H54 (cell line): ENCODE results near the gene KCNQ4.

Experiments
- DNase-seq: peaks from one replicate; pipeline ENCODE4 v3.0.0; 2011; ENCODE audit warnings: low spot score, mixed read lengths; ENCODE audit not compliant: insufficient read length
- FAIRE-seq: peaks from 3 replicates; lab custom pipeline; 2011; peaks lifted over from hg19 to GRCh38; lab: Jason Lieb, UNC
- POLR2A ChIP-seq: IDR thresholded peaks from 2 replicates; pipeline ENCODE4 v1.6.1; 2011; ENCODE audit warnings: low read depth, mild to moderate bottlenecking, low read length

KCNQ4 gene

GRCh38 chr1:40802078-40802741, 18.6 kb downstream of the KCNQ4 start:
- no peak for FAIRE-seq
- no peak for TF ChIP-seq POLR2A
- no peak for DNase-seq

DNA sequence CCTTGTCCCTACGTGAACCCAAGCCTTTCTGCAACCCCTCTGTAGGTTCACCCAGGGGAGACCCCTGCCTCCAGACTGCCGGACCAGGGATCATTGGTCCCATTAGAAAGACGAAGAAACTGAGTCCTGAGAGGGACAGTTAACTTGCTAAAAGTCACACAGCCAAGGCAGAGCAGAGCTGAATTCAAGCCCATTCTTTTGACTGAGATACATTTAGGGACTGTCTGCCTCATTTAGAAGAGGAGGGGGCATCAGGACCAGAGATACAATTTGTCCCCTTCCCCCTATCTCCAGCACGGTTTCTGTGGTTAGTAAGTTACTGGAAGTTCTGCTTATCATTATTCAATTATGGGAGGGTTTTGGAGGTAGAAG, 19.1 kb downstream of the KCNQ4 start:
- no peak for FAIRE-seq
- no peak for DNase-seq
- TF ChIP-seq POLR2A = no peak

- no peak for TF ChIP-seq POLR2A
- DNase-seq = no peak
- no peak for FAIRE-seq
Measured at GRCh38 chr1:40803447-40803846, 19.9 kb downstream of the KCNQ4 start.

- FAIRE-seq (no peak), DNase-seq (no peak)
- no peak for TF ChIP-seq POLR2A
Measured at GRCh38 chr1:40803902-40804301, 20.3 kb downstream of the KCNQ4 start.

- DNase-seq (no peak), FAIRE-seq (no peak)
- TF ChIP-seq POLR2A = no peak
Measured at GRCh38 chr1:40806240-40806639, 22.7 kb downstream of the KCNQ4 start.

DNA sequence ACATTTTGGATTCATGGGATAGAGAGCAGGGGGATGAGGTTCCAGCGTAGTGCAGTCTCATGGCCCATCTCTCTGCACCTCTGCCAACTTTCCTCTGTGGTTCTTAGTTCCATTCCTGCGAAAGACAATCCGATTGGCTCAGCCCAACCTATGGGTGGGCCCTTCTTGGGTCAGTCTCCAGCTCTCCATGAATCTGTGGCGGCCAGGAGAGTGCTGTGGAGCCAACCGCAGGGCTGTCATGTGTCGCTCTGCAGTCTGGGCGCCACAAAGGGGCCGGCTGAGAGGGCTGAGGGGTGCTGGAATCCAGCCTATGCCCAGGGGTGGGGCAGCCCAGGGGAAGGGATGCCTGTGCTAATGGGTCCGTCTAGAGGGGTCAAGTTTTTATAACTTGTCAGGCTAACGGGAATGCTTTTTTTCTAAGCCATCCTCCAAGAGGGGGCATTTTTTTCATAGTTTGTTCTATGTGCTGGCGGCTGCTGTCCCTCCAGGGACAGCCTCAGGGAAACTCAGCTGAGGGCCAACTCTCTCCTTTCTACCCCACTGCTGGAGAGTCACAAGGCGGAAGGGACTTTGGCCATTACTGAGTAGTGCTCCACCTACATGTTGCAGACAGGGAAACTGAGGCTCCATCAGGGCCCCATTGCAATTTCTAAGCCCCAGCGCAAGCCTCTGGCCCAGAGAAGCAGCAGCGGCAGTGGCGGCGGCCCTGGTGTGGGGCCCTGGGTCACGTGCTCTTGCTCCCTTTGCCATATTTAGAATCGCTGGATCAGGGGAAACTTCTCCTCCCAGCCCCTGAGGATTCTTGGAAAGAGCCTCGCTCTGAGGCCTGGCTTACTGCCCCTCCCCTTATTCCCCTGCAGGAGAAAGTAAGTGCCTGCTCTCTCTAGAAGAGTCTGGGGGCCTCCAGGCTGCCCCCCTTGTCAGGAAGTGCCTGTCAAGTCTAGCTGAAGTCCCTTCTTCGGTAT, 23.4 kb downstream of the KCNQ4 start:
- FAIRE-seq = no peak
- no peak for DNase-seq
- TF ChIP-seq POLR2A = no peak

GRCh38 chr1:40808002-40808401, 24.4 kb downstream of the KCNQ4 start:
- FAIRE-seq = no peak
- no peak for TF ChIP-seq POLR2A
- no peak for DNase-seq

GRCh38 chr1:40808444-40808843, 24.9 kb downstream of the KCNQ4 start:
- no peak for DNase-seq
- no peak for TF ChIP-seq POLR2A
- no peak for FAIRE-seq

DNA sequence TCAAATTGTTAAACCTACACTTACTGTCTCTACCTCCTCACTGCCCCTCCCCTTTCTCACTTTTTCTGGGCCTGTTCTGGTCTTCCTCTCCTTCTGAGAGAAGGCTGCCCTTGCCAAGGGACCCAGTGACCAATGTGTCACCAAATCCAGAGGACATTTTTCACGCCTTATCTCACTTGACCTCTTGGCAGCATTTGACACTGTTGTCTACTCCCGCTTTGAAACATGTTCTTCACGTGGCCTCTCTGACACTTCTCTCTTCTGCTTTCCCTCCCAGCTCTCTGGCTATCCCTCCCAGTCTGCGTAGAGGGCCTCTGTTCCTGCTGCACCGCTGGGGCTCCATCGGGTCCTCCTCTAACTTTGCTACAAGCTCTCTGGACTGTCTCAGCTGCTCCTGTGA, 25.3 kb downstream of the KCNQ4 start:
- FAIRE-seq = no peak
- DNase-seq = no peak
- no peak for TF ChIP-seq POLR2A

- FAIRE-seq = no peak
- no peak for DNase-seq
- TF ChIP-seq POLR2A = no peak
Measured at GRCh38 chr1:40810927-40811326, 27.3 kb downstream of the KCNQ4 start.

DNA sequence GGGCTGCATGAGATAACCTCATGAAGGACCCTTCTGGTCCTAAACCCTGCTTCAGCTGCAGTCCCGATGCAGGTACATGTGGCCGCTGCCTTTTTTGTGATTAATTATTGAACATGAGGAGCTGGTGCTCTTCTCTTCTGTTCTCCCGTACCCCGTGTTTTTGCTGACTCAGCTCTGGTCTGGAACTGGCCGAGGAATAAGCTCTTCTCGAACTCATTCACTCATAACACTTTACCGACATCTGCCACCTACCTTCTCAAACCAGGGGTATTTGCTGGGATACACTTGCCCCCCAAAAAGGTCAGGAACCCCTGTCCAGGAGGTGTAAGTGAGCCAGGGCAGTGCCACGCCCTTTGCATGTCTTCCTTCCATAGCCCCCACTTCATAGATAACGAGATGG, 31.8 kb downstream of the KCNQ4 start:
- no peak for TF ChIP-seq POLR2A
- FAIRE-seq = no peak
- no peak for DNase-seq

- TF ChIP-seq POLR2A = no peak
- FAIRE-seq (no peak), DNase-seq (no peak)
Measured at GRCh38 chr1:40817791-40818263, 34.2 kb downstream of the KCNQ4 start.

DNA sequence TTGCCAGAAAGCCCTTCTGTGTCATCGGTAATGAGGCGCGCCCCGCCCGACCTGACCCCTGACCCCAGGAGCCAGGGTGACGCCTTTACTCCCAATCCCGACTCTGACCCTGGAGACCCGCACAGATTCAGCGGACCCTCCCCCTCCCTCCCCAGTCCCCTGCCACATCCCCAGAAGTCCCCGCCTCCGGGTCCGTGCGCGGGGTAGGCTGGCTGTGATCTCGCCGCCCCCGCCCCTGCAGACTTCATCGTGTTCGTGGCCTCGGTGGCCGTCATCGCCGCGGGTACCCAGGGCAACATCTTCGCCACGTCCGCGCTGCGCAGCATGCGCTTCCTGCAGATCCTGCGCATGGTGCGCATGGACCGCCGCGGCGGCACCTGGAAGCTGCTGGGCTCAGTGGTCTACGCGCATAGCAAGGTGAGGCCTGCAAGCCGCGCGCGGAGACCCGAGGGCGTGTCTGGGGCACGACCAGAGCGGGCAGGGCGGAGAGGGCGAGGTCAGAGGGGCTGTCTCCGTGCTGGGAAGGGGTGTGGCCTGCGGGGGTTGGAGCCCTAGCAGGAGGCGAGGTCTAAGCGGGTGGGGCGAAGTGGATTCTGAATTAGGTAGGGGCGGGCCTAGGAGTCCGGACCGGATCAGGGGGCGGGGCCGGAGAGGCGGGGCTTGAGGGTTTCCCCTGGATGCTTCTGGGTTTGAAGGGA, 34.8 kb downstream of the KCNQ4 start:
- DNase-seq = no peak
- TF ChIP-seq POLR2A = no peak
- FAIRE-seq = no peak

- DNase-seq = no peak
- TF ChIP-seq POLR2A = no peak
- no peak for FAIRE-seq
Measured at GRCh38 chr1:40819101-40819500, 35.5 kb downstream of the KCNQ4 start.
